Colonic mucosa (tissue), 4 donors: ENCODE data around the gene C16orf87. TPM values are rescaled to one million over a fixed set of nuclear protein-coding genes. Genes with fewer than 3 reads are reported as not detected.
"Not testable (repeated sequence)": the region's sequence is repeated elsewhere in the genome, so short reads cannot be mapped to it uniquely, and the experiment has no call there.

ENCODE experiments used
- DNase-seq: peaks from one replicate; pipeline ENCODE4 v3.0.0-alpha.2; 2020
- H3K27ac ChIP-seq: fragments of 200-600 bp; one replicate; pipeline ENCODE4 v1.8.0; 2021
- H3K27me3 ChIP-seq: fragments of 200-600 bp; one replicate; pipeline ENCODE4 v1.8.0; 2021
- H3K36me3 ChIP-seq: fragments of 200-600 bp; one replicate; pipeline ENCODE4 v1.8.0; 2021
- H3K4me1 ChIP-seq: fragments of 200-600 bp; one replicate; pipeline ENCODE4 v1.8.0; 2021; ENCODE audit warnings: mild to moderate bottlenecking
- H3K4me3 ChIP-seq: fragments of 200-600 bp; one replicate; pipeline ENCODE4 v1.8.0; 2021
- H3K9ac ChIP-seq, 2 donors: one replicate each; pipeline ENCODE4 v1.7.0; 2013; ENCODE audit warnings: control low read depth in 2 of 2, low read depth in 2 of 2, low read length in 2 of 2
- H3K9me3 ChIP-seq: fragments of 200-600 bp; one replicate; pipeline ENCODE4 v1.8.0; 2021
- CTCF ChIP-seq: fragments of 200-600 bp; IDR thresholded peaks from one replicate; pipeline ENCODE4 v1.8.0; 2022; ENCODE audit warnings: antibody characterized with exemption, mild to moderate bottlenecking
- intact Hi-C: fragments of 100-400 bp; cut with DNase I; formaldehyde crosslinking; loops from one replicate; pipeline ENCODE4 v1.14.1; 2022
- total RNA-seq, 2 donors: library from RNA; stranded (reverse); fragmentation: NEBNext Ultra II Directional in 1 of 2; extraction: Animal tissue kit (Norgen Biotek cat#: 25700) in 1 of 2; gene quantifications; one replicate each; pipeline ENCODE4 v1.2.1, GENCODE V29; 2021
- donor health status: healthy.
- donor health status: DM: no; HTN: no; CAD: no.
- donor health status: DM: no; HTN: no; CAD: no.

Gene C16orf87
- total RNA-seq, 2 donors from 2014 or later, result 4.8 to 6.7 TPM

DNA sequence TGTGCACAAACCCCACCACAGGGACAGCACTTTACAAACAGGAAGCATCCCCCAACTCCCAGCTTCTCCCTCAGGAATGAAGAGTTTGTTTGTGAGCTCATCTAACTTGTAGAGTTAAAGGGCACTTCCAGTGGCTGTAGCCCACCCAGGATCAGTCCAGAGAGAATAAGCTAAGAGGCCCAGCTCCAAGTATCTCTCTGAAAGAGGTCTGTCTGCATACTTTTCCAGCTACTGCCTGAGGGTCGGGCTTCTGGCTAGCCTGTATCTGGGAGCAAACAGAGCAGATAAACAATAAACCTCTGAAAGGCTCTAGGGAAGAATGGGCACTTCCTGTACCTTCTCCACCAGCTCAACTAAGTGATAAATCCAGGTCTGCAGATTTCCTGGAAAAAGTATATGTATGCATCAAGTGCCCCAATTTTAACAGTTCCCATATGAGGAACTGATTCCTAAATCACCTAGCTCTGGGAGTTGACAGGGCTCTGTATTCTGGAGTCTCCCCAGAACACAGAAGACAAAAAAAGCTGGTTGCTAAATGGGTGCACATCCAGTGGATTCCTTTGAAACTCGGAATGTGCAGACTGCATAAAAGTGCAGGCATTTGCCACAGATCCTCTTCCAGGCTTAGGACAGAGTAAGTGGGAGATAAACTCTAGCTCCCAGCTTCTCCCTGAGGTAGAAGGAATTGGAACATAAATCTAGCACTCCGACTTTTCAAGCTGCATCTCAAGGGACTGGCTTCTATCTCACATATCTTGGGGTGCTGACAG, 45.7 kb downstream of the C16orf87 start:
- Histone ChIP-seq H3K9ac (no peak overlapping the region), H3K4me1 (no peaks in the 10 kb centered on the region), H3K27ac (no peak overlapping the region), H3K4me3 (no peak overlapping the region), H3K36me3 (no peaks in the 10 kb centered on the region), H3K27me3 (no peaks in the 10 kb centered on the region), H3K9me3 (no peaks in the 10 kb centered on the region)
- no peak for DNase-seq
- TF ChIP-seq CTCF, result no peak
- intact Hi-C loops, result no loop called here

DNA sequence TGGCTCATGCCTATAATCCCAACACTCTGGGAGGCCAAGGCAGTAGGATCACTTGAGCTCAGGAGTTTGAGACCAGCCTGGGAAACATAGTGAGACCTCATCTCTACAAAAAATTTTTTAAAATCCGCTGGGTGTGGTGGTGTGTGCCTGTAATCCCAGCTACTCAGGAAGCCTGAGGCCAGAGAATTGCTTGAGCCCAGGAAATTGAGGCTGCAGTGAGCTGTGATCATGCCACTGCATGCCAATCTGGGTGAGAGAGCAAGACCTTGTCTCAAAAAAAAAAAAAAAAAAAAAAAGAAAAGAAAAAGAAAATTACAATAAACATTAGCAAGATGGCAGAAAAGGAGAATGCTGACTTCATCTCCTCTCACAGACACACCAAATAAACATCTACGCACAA, 46.4 kb downstream of the C16orf87 start:
- intact Hi-C loops, H3K27ac ChIP-seq, H3K9ac ChIP-seq, H3K4me3 ChIP-seq, H3K36me3 ChIP-seq, H3K4me1 ChIP-seq, DNase-seq, H3K27me3 ChIP-seq, H3K9me3 ChIP-seq: not testable (repeated sequence)

- intact Hi-C loops, result no loop called here
- H3K27ac ChIP-seq, result no peak overlapping the region
These were observed 47.2 kb downstream of the C16orf87 start for GRCh38 chr16:46783800-46784199.

DNA sequence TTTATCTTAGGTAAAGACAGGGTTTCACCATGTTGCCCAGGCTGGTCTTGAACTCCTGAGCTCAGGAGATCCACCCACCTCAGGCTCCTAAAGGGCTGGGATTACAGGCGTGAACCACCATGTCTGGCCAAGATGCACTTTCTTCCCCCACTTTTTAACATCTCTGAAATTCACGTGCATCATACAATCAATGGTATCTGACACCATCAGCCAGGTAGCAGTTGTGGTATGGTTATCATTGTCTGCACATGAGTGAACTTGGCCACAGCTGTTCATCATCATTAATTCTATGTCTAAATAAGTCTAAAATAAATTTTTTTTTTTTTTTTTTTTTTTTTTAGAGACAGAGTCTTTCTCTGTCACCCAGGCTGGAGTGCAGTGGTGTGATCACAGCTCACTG, 48.7 kb downstream of the C16orf87 start:
- H3K9me3 ChIP-seq, result no peaks in the 10 kb centered on the region
- H3K27ac ChIP-seq, result no peak overlapping the region
- H3K9ac ChIP-seq, result no peak overlapping the region
- intact Hi-C loops, result no loop called here
- H3K36me3 ChIP-seq, result no peaks in the 10 kb centered on the region
- no peak for TF ChIP-seq CTCF
- H3K27me3 ChIP-seq, result no peaks in the 10 kb centered on the region
- H3K4me1 ChIP-seq, result no peaks in the 10 kb centered on the region
- no peak for DNase-seq
- H3K4me3 ChIP-seq, result no peak overlapping the region

More at GRCh38 chr16:46783800-46784199, 47.2 kb downstream of the C16orf87 start:
- no peak for TF ChIP-seq CTCF
- H3K9ac ChIP-seq, result no peak overlapping the region
- no peak overlapping the region for H3K4me3 ChIP-seq
- H3K9me3 ChIP-seq, result no peaks in the 10 kb centered on the region
- no peaks in the 10 kb centered on the region for H3K27me3 ChIP-seq
- no peak for DNase-seq
- no peaks in the 10 kb centered on the region for H3K4me1 ChIP-seq
- H3K36me3 ChIP-seq, result no peaks in the 10 kb centered on the region

DNA sequence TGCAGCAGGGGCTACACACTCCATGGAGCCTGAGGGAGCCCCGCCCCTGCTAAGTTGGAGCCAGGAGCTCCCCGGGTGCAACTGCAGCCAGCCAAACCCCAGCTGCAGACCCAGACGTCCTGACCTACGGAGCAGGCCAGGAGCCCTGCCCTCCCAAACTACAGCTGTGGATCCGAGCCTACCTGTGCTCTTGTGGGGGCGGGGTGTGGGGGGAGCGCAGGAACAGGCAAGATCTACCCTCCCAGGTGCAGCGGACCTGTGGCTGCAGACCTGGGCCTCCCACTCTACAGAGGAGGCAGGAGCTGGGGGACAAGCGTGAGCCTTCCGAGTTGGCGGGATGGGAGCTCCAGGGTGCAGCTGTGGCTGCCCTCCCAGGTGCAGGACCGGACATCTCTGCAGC, 53.2 kb downstream of the C16orf87 start:
- H3K9ac ChIP-seq, result no peak overlapping the region
- DNase-seq, result no peak
- no peak overlapping the region for H3K4me3 ChIP-seq
- no peaks in the 10 kb centered on the region for H3K9me3 ChIP-seq
- no peaks in the 10 kb centered on the region for H3K4me1 ChIP-seq
- TF ChIP-seq CTCF, result no peak
- H3K36me3 ChIP-seq, result no peaks in the 10 kb centered on the region
- intact Hi-C loops, result no loop called here
- no peak overlapping the region for H3K27ac ChIP-seq
- H3K27me3 ChIP-seq, result no peaks in the 10 kb centered on the region

- no peaks in the 10 kb centered on the region for H3K9me3 ChIP-seq
- no peak for DNase-seq
- H3K4me3 ChIP-seq, result no peak overlapping the region
- no peak for TF ChIP-seq CTCF
- no peaks in the 10 kb centered on the region for H3K36me3 ChIP-seq
- H3K4me1 ChIP-seq, result no peaks in the 10 kb centered on the region
- no peak overlapping the region for H3K9ac ChIP-seq
- no peak overlapping the region for H3K27ac ChIP-seq
- H3K27me3 ChIP-seq, result no peaks in the 10 kb centered on the region
- intact Hi-C loops, result no loop called here
These were observed 55.8 kb downstream of the C16orf87 start for GRCh38 chr16:46775214-46775613.
